ENCODE results near the gene POU5F1.

DNA sequence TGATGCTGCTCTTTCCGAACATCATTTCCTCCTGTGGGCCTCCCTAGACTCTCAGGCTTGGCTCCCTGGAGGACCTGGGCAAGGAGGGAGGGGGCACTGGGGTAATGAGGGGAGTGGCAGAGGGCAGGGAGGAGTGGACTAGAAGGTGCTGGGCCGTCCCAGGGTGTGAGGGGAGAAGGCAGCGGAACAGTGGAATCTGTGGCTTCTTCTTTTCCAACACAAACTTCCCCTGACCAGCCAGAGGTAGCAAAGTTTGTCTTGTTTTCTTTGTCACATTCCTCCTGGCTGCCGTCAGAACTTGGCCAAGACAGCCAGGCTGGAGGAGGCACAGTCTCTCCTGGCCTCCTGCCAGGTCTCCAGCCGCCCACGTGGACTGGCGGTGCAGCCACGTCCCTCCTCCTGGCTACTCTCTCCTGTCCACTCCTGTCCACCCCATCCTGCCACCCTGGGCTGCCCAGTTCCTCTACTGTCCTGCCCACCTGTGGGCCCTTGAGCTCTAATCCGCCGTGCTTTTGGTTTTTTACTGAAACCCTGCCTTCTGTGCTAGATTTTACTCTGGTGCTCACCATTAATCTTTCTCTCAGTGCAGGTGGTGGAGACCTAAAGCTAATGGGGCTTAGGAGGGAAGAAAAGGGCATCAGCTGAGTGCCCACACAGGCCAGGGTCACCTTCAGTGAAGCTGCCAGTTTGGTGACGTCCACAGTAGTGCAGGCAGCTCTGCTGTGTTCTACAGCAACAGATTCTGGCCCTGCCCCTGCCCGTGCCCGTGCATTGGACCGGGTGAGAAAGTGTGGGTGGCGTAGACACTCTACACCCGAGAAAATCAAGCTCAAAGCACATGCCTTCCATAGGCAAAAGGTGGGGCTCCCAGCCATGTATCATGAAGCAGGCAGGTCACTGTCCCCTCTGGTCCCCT, 47.4 kb downstream of the POU5F1 start:
- TF ChIP-seq, protein P1, sequence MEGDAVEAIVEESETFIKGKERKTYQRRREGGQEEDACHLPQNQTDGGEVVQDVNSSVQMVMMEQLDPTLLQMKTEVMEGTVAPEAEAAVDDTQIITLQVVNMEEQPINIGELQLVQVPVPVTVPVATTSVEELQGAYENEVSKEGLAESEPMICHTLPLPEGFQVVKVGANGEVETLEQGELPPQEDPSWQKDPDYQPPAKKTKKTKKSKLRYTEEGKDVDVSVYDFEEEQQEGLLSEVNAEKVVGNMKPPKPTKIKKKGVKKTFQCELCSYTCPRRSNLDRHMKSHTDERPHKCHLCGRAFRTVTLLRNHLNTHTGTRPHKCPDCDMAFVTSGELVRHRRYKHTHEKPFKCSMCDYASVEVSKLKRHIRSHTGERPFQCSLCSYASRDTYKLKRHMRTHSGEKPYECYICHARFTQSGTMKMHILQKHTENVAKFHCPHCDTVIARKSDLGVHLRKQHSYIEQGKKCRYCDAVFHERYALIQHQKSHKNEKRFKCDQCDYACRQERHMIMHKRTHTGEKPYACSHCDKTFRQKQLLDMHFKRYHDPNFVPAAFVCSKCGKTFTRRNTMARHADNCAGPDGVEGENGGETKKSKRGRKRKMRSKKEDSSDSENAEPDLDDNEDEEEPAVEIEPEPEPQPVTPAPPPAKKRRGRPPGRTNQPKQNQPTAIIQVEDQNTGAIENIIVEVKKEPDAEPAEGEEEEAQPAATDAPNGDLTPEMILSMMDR (conservative IDR thresholded peaks at IDR 0.05 in 1 of 2, IDR thresholded peaks at IDR 0.05 in 1 of 2; ENCODE audit: low read depth in 1 of 2, low read length in 2 of 2) = no peak
- no peak for TF ChIP-seq EZH2 (IDR thresholded peaks at IDR 0.05; ENCODE audit: low read length, missing control alignments)

Measured in fibroblast of lung (primary cell).